HepG2 (cell line): Measurements from ENCODE around the gene PYGB. TPM values are rescaled to one million over a fixed set of nuclear protein-coding genes. Genes with fewer than 3 reads are reported as not detected.

ENCODE experiments used
- ATAC-seq: fragments of 200-7000 bp; cut with Tn5 transposase; 3 replicates; pipeline ENCODE4 v1.9.1; 2020; ENCODE audit warnings: mild to moderate bottlenecking, moderate library complexity
- BruUV-seq: library from RNA; stranded (reverse); fragments of 400-500 nt; replicated peaks from 2 replicates; lab custom pipeline; 2021; lab: Mats Ljungman, UMichigan
- CTCF ChIA-PET: fragments of 300-600 bp; formaldehyde crosslinking; extraction: SDS; loops from one replicate; lab custom pipeline; 2021; ENCODE audit warnings: low total read pairs, inconsistent platforms, low intra/inter-chr PET ratio; lab: Yijun Ruan, JAX
- POLR2A ChIA-PET: fragments of 350-600 bp; sonication (Branson Sonifier 250); formaldehyde crosslinking; loops from one replicate; lab custom pipeline; 2020; ENCODE audit warnings: antibody characterized with exemption, inconsistent platforms; lab: Yijun Ruan, JAX
- DNase-seq: peaks from one replicate; pipeline ENCODE4 v3.0.0-alpha.2; 2015; ENCODE audit warnings: low spot score
- FAIRE-seq: peaks from 3 replicates; lab custom pipeline; 2011; peaks lifted over from hg19 to GRCh38; lab: Jason Lieb, UNC
- H2AFZ ChIP-seq: one replicate; pipeline ENCODE4 v1.6.1; 2011; ENCODE audit warnings: low read length, inconsistent platforms
- H3K27ac ChIP-seq: fragments of 300-600 bp; 3 replicates; pipeline ENCODE4 v1.8.0; 2011; ENCODE audit warnings: mixed run types, mild to moderate bottlenecking, mixed read lengths, low read length, inconsistent platforms; ENCODE audit not compliant: insufficient read depth; ENCODE audit errors: extremely low read length
- H3K27me3 ChIP-seq, 2 experiments: fragments of 200-600 bp in 1 of 2; 2 replicates in 1 of 2; 3 replicates in 1 of 2; pipeline versions ENCODE4 v1.6.0 to v1.8.0; 2011; ENCODE audit warnings: low read length in 2 of 2, mild to moderate bottlenecking in 2 of 2, moderate library complexity in 2 of 2, inconsistent platforms in 1 of 2; ENCODE audit not compliant: insufficient read depth in 2 of 2, control insufficient read depth in 1 of 2
- H3K36me3 ChIP-seq, 2 experiments: fragments of 200-600 bp in 1 of 2; replicated peaks in 1 of 2; 2 replicates in 1 of 2; 3 replicates in 1 of 2; pipeline versions ENCODE4 v1.5.1 to v1.8.0; 2011; ENCODE audit warnings: low read length in 2 of 2, inconsistent platforms in 1 of 2; ENCODE audit not compliant: insufficient read depth in 2 of 2, control insufficient read depth in 1 of 2
- H3K4me1 ChIP-seq: 2 replicates; pipeline ENCODE4 v1.5.1; 2012; ENCODE audit warnings: low read length, inconsistent platforms; ENCODE audit not compliant: insufficient read depth
- H3K4me2 ChIP-seq: 2 replicates; pipeline ENCODE4 v1.6.0; 2011; ENCODE audit warnings: low read depth, low read length, inconsistent platforms
- H3K4me3 ChIP-seq, 3 experiments: fragments of 200-600 bp in 1 of 3; sonication (generic), shearing (Covaris generic) in 1 of 3; replicated peaks in 1 of 3; 2 replicates each; pipeline ENCODE4 v1.5.1; 2011 to 2016; ENCODE audit warnings: low read length in 3 of 3, inconsistent platforms in 2 of 3, low read depth in 2 of 3, mild to moderate bottlenecking in 2 of 3, control low read depth in 1 of 3, mixed read lengths in 1 of 3; ENCODE audit not compliant: insufficient read depth in 1 of 3
- H3K79me2 ChIP-seq: one replicate; pipeline ENCODE4 v1.6.1; 2011; ENCODE audit warnings: low read length, inconsistent platforms; ENCODE audit not compliant: insufficient read depth
- H3K9ac ChIP-seq: 2 replicates; pipeline ENCODE4 v1.6.0; 2011; ENCODE audit warnings: mild to moderate bottlenecking, low read depth, low read length, inconsistent platforms; ENCODE audit not compliant: insufficient read depth
- H3K9me3 ChIP-seq: 2 replicates; pipeline ENCODE4 v1.5.1; 2012; ENCODE audit warnings: mild to moderate bottlenecking, low read length
- H4K20me1 ChIP-seq: 2 replicates; pipeline ENCODE4 v1.6.0; 2011; ENCODE audit warnings: inconsistent platforms, mild to moderate bottlenecking, low read length, moderate library complexity; ENCODE audit not compliant: insufficient read depth
- ZBTB7B ChIP-seq: sonication (generic); formaldehyde crosslinking; IDR thresholded peaks from 2 replicates; pipeline ENCODE4 v1.4.0; 2020; ENCODE audit warnings: missing genetic modification reagents
- ZFY ChIP-seq: sonication (generic); formaldehyde crosslinking; IDR thresholded peaks from 2 replicates; pipeline ENCODE4 v1.4.0; 2020; ENCODE audit warnings: missing genetic modification reagents
- ZNF282 ChIP-seq: fragments of 450-650 bp; IDR thresholded peaks from 2 replicates; pipeline ENCODE4 v1.6.1; 2018; ENCODE audit not compliant: partially characterized antibody
- ZNF605 ChIP-seq: sonication (generic); formaldehyde crosslinking; IDR thresholded peaks from 2 replicates; pipeline ENCODE4 v1.8.0; 2022; ENCODE audit warnings: mild to moderate bottlenecking, missing genetic modification reagents
- ZNF891 ChIP-seq: sonication (generic); formaldehyde crosslinking; IDR thresholded peaks from 2 replicates; pipeline ENCODE4 v1.5.0; 2020; ENCODE audit warnings: mild to moderate bottlenecking, missing genetic modification reagents
- WGBS: methylation state at CpG from one replicate; pipeline ENCODE4 v1.1.6; 2017; ENCODE audit warnings: low lambda C conversion rate; 5-methylcytosine and 5-hydroxymethylcytosine counted together
- in situ Hi-C: cut with HindIII; loops from 2 replicates; pipeline ENCODE4 v1.10.0; 2017; ENCODE audit warnings: low pct_unique_long_range_greater_than_20kb; ENCODE audit not compliant: extremely low pct_ligation_motif_present
- intact Hi-C: fragments of 100-400 bp; cut with micrococcal nuclease; formaldehyde crosslinking; loops from one replicate; pipeline ENCODE4 v1.10.0; 2022; ENCODE audit not compliant: unreplicated experiment
- polyA plus RNA-seq, 8 experiments: library from polyadenylated mRNA; depleted of rRNA in 3 of 8; stranded (reverse) in 7 of 8; unstranded in 1 of 8; fragments of >200 nt; fragmentation: Illumina TruSeq in 4 of 8; extraction: Trizol in 4 of 8; gene quantifications; 2 replicates each; pipeline versions ENCODE4 v1.2.1 to v1.2.3, GENCODE V29; 2011 to 2016; ENCODE audit warnings: low read depth in 4 of 8, missing spikeins in 1 of 8, mixed read lengths in 1 of 8; ENCODE audit not compliant: insufficient read depth in 1 of 8
- total RNA-seq, 5 experiments: library from RNA; depleted of rRNA; stranded (reverse); fragments of >200 nt; fragmentation: Illumina TruSeq; extraction: Trizol; gene quantifications; 2 replicates each; pipeline ENCODE4 v1.2.3, GENCODE V29; 2016; ENCODE audit warnings: low read depth in 1 of 5
- TF ChIP-seq, protein P1 (sequence below): sonication (generic); formaldehyde crosslinking; IDR thresholded peaks from 2 replicates; pipeline ENCODE4 v1.5.0; 2020; ENCODE audit warnings: missing genetic modification reagents, mild to moderate bottlenecking, borderline replicate concordance
- TF ChIP-seq, protein P2 (sequence below): sonication (generic); formaldehyde crosslinking; IDR thresholded peaks from 2 replicates; pipeline ENCODE4 v1.4.0; 2020; ENCODE audit warnings: missing genetic modification reagents

Gene PYGB
- total and polyA plus RNA-seq, 2 of the 13 experiments (the other 11 are each of a cell fraction or from before 2014, with no cell fraction given), result 24.2 to 86.3 TPM

- no peaks in the 10 kb centered on the region for H3K27me3 ChIP-seq
- H3K4me3 ChIP-seq, result no peak overlapping the region
- no peak for DNase-seq
- H2AFZ ChIP-seq, result no peak overlapping the region
- FAIRE-seq, result no peak
- H3K4me2 ChIP-seq, result no peak overlapping the region
- H3K79me2 ChIP-seq, result no peaks in the 10 kb centered on the region
- H4K20me1 ChIP-seq, result no peaks in the 10 kb centered on the region; the same call in 1 of the 2 replicates
- intact Hi-C loops, result no loop called here
- in situ Hi-C loops, result loop anchor here (25.0 kb wide), 1 partner anchor 340 kb away; no protein-coding TSS in a partner anchor
- no peak overlapping the region for H3K9ac ChIP-seq
- no peak overlapping the region for H3K27ac ChIP-seq
- ChIA-PET CTCF (no interaction called here), POLR2A (no interaction called here)
- peaks cover 19 to 52% of the 10 kb centered on the region in 2 experiments for H3K36me3 ChIP-seq
- H3K4me1 ChIP-seq, result peaks cover 14% of the 10 kb centered on the region
- WGBS, result 96% methylated on average over 4 of the region's 4 CpGs
- no TSS peak for BruUV-seq
- no peak for ATAC-seq
- no peak for TF ChIP-seq ZNF282
- no peak for TF ChIP-seq ZFY
- no peak for TF ChIP-seq ZNF605
- H3K9me3 ChIP-seq, result no peaks in the 10 kb centered on the region
These were observed 74.1 kb downstream of the PYGB start for GRCh38 chr20:25321991-25322390.

- no peak overlapping the region for H3K4me2 ChIP-seq
- no peak for DNase-seq
- no peak overlapping the region for H2AFZ ChIP-seq
- no TSS peak for BruUV-seq
- no peaks in the 10 kb centered on the region for H3K79me2 ChIP-seq
- TF ChIP-seq ZNF891 (CRISPR knock-in tag) (0 out of 2 replicates have a peak, but pooled peaks have one; percentile 32), ZBTB7B (no peak)
- TF ChIP-seq, protein P1, sequence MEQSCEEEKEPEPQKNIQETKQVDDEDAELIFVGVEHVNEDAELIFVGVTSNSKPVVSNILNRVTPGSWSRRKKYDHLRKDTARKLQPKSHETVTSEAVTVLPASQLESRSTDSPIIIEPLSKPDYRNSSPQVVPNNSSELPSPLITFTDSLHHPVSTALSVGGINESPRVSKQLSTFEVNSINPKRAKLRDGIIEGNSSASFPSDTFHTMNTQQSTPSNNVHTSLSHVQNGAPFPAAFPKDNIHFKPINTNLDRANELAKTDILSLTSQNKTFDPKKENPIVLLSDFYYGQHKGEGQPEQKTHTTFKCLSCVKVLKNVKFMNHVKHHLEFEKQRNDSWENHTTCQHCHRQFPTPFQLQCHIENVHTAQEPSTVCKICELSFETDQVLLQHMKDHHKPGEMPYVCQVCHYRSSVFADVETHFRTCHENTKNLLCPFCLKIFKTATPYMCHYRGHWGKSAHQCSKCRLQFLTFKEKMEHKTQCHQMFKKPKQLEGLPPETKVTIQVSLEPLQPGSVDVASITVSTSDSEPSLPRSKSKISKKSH (CRISPR knock-in tag), result 0 out of 2 replicates have a peak, but pooled peaks have one; percentile 15
- TF ChIP-seq, protein P2, sequence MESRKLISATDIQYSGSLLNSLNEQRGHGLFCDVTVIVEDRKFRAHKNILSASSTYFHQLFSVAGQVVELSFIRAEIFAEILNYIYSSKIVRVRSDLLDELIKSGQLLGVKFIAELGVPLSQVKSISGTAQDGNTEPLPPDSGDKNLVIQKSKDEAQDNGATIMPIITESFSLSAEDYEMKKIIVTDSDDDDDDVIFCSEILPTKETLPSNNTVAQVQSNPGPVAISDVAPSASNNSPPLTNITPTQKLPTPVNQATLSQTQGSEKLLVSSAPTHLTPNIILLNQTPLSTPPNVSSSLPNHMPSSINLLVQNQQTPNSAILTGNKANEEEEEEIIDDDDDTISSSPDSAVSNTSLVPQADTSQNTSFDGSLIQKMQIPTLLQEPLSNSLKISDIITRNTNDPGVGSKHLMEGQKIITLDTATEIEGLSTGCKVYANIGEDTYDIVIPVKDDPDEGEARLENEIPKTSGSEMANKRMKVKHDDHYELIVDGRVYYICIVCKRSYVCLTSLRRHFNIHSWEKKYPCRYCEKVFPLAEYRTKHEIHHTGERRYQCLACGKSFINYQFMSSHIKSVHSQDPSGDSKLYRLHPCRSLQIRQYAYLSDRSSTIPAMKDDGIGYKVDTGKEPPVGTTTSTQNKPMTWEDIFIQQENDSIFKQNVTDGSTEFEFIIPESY, result no peak
- H3K9me3 ChIP-seq, result no peaks in the 10 kb centered on the region
- intact Hi-C loops (no loop called here), in situ Hi-C loops (loop anchor here (25.0 kb wide), 1 partner anchor 339 kb away; no protein-coding TSS in a partner anchor)
- H3K36me3 ChIP-seq, result peaks cover 19 to 47% of the 10 kb centered on the region in 2 experiments
- peaks cover 14% of the 10 kb centered on the region for H3K4me1 ChIP-seq
- 94% methylated on average over 12 of the region's 12 CpGs for WGBS
- no peaks in the 10 kb centered on the region; the same call in 1 of the 2 replicates for H4K20me1 ChIP-seq
- H3K9ac ChIP-seq, result no peak overlapping the region
- peak; percentile 29 for ATAC-seq
- FAIRE-seq, result no peak
- no peak overlapping the region for H3K27ac ChIP-seq
- POLR2A ChIA-PET, result no interaction called here
- H3K27me3 ChIP-seq, result no peaks in the 10 kb centered on the region
- no peak overlapping the region for H3K4me3 ChIP-seq
- CTCF ChIA-PET, result no interaction called here
These were observed 75.8 kb downstream of the PYGB start for GRCh38 chr20:25323496-25324246.
